Inflammatory macrophage treated with lipopolysaccharide for 4 hours (primary cell): ENCODE data around the gene PALLD.

ENCODE experiments used
- DNase-seq: peaks from one replicate; pipeline ENCODE4 v3.0.0-alpha.2; 2020

Gene PALLD

GRCh38 chr4:168882650-168883233 is 385.9 kb downstream of the PALLD start:
- peak; percentile 47 for DNase-seq

- DNase-seq, result no peak
Observed at GRCh38 chr4:168883513-168883912, 386.7 kb downstream of the PALLD start.

- no peak for DNase-seq
Observed at GRCh38 chr4:168884251-168885124, 387.6 kb downstream of the PALLD start.

GRCh38 chr4:168885400-168885799 is 388.5 kb downstream of the PALLD start:
- no peak for DNase-seq

- DNase-seq, result no peak
Observed at GRCh38 chr4:168886351-168886750, 389.5 kb downstream of the PALLD start.

GRCh38 chr4:168887809-168888208 is 391.0 kb downstream of the PALLD start:
- no peak for DNase-seq

GRCh38 chr4:168888715-168889215 is 391.9 kb downstream of the PALLD start:
- no peak for DNase-seq

GRCh38 chr4:168891086-168891485 is 394.2 kb downstream of the PALLD start:
- no peak for DNase-seq

GRCh38 chr4:168891688-168892087 is 394.8 kb downstream of the PALLD start:
- DNase-seq, result no peak

GRCh38 chr4:168892475-168892874 is 395.6 kb downstream of the PALLD start:
- DNase-seq, result no peak

- peak; percentile 43 for DNase-seq
Observed at GRCh38 chr4:168893205-168893604, 396.4 kb downstream of the PALLD start.

GRCh38 chr4:168893807-168894206 is 397.0 kb downstream of the PALLD start:
- DNase-seq, result no peak

- DNase-seq, result peak; percentile 44
Observed at GRCh38 chr4:168900080-168900479, 403.2 kb downstream of the PALLD start.

- DNase-seq, result no peak
Observed at GRCh38 chr4:168907119-168907698, 410.4 kb downstream of the PALLD start.

- no peak for DNase-seq
Observed at GRCh38 chr4:168908093-168908492, 411.2 kb downstream of the PALLD start.

- no peak for DNase-seq
Observed at GRCh38 chr4:168908851-168909273, 412.0 kb downstream of the PALLD start.

- no peak for DNase-seq
Observed at GRCh38 chr4:168914095-168914494, 417.2 kb downstream of the PALLD start.

GRCh38 chr4:168917138-168917779 is 420.4 kb downstream of the PALLD start:
- peak; percentile 63 for DNase-seq

- DNase-seq, result no peak
Observed at GRCh38 chr4:168919706-168920324, 423.0 kb downstream of the PALLD start.

GRCh38 chr4:168920441-168921065 is 423.7 kb downstream of the PALLD start:
- DNase-seq, result no peak

GRCh38 chr4:168923526-168924194 is 426.8 kb downstream of the PALLD start:
- DNase-seq, result peak; percentile 69

GRCh38 chr4:168924667-168925066 is 427.8 kb downstream of the PALLD start:
- DNase-seq, result no peak
